ENCODE measurements around the gene CHORDC1.
"Not testable (repeated sequence)": the region's sequence is repeated elsewhere in the genome, so short reads cannot be mapped to it uniquely, and the experiment has no call there.

The CHORDC1 gene

DNA sequence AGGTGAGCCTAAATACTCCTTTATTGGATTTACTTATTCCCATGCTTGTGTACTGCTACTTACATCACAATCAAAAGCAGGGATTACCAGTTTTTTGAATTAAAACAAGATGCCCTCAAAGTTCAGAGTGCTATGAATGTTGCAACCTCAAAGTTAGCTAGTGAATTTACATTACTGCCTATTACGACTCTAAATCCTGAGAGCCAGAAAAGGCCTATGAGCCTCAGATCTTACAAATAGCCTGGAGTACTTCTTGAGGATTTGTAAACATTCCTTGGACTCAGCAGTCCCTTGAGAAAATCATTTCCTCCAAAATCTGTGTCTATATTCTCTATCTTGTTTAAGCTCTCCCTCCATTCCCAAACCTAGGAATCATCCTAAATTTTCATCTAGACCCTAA lies 25.5 kb downstream of the CHORDC1 start:
- no peak for TF ChIP-seq POLR2A (IDR thresholded peaks at IDR 0.05; ENCODE audit: low read depth, low read length)
- no peak for DNase-seq (ENCODE audit: insufficient read length, low spot score)
- no peak for FAIRE-seq

DNA sequence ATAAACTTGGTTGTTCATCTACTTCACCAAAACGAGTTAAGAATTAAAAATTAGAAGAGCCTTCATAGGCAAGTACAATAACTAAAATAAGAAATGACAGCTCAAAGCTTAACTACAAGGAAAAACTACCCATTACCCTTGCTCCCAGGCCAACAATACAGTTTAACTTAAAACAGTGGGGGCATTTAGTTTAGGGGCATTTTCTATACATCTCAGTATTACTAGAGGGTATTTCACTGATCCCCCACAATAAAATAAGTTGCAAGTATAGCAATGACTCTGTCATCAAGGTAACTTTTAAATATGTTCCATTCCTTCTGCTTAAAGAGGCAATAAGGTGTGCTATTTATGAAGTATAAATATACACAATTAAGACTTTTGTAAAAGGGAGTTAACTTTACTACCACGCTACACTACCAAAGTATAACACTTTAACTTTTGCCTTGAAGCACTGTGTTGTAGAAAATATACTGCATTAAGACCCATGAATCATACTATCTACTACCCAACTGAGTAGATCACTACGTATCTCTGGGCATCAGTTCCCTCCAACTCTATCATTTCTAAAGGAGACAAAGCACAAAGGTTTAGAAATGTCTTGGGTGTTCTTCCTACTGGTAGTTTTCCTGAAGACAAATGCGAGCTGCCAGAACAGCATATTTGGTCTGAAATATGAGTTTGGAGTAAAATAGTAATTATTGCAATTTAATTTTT lies 29.8 kb downstream of the CHORDC1 start:
- FAIRE-seq (no peak), DNase-seq (ENCODE audit: insufficient read length, low spot score) (no peak)
- TF ChIP-seq POLR2A (IDR thresholded peaks at IDR 0.05; ENCODE audit: low read depth, low read length) = no peak

DNA sequence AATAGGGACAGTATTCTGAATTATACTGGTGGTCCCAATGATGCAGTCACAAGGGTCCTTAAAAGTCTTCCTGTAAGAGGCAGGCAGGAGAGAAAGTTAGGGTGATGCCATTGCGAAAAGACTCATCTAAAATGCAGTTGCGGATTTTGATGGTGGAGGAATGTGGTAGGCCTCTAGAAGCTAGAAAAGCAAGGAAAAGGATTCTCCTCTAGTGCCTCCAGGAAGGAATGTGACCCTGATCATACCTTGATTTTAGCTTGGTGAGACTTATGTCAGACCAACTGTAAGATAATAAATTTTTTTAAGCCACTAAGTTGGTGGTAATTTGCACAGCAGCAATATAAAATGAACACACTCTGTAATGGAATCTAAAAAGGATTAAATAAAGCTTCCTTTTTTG lies 33.8 kb downstream of the CHORDC1 start:
- DNase-seq (ENCODE audit: insufficient read length, low spot score) = no peak
- no peak for FAIRE-seq
- TF ChIP-seq POLR2A (IDR thresholded peaks at IDR 0.05; ENCODE audit: low read depth, low read length) = no peak

DNA sequence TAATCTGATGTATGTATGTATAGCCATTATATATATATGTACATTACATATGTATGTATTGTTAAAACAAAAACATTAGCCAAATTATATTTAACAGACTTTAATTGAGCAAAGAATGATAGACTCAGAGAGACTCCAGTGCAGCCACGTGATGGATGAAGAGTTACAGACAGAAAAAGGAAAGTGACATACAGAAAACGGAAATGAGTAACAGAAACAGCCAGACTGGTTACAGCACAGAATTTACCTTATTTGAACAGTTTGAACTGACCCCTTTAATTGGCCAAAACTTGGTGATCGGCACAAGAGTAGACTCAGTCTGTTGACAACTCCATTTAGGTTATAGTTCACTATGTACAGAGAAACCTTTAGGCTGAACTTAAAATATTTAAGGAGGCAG lies 35.0 kb downstream of the CHORDC1 start:
- DNase-seq (ENCODE audit: insufficient read length, low spot score) (no peak), FAIRE-seq (no peak)
- no peak for TF ChIP-seq POLR2A (IDR thresholded peaks at IDR 0.05; ENCODE audit: low read depth, low read length)

DNA sequence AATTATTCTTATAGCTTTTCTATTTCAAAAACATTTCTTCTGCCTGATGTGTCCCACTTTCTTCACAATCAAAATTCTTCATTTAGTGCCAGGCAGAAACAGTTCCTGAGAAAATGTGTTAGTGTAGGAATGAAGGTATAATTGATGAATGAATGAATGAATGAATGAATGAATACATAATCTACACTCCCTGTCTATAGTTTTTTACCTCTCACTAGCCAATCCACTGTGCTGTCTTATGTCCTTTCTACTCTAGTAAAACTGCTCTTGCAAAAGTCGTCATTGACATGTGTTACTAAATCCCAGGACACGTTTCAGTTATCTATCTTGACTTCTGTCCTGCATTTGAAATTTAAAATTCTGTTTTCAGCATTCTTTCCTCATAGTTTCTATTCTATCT lies 42.9 kb downstream of the CHORDC1 start:
- FAIRE-seq (no peak), DNase-seq (ENCODE audit: insufficient read length, low spot score) (no peak)
- TF ChIP-seq POLR2A (IDR thresholded peaks at IDR 0.05; ENCODE audit: low read depth, low read length) = no peak

DNA sequence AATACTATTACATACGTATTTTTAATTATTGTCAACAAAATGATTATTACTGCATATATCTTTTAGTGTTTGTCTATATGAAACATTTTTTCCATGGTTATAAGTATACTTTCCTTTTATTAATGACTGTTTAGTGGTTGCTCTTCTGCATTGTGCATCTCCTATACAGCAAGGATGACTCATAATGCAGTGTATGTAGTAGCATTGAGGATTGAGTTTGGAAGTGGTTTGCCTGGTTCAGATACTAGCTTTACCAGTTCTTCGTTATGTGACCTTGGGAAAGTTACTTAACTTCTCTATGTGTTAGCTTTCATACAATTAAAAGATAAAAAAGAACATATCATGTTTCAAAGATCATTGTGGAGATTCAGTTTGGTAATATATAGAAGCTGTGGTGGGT lies 44.1 kb downstream of the CHORDC1 start:
- no peak for DNase-seq (ENCODE audit: insufficient read length, low spot score)
- TF ChIP-seq POLR2A (IDR thresholded peaks at IDR 0.05; ENCODE audit: low read depth, low read length) = no peak
- FAIRE-seq = no peak

DNA sequence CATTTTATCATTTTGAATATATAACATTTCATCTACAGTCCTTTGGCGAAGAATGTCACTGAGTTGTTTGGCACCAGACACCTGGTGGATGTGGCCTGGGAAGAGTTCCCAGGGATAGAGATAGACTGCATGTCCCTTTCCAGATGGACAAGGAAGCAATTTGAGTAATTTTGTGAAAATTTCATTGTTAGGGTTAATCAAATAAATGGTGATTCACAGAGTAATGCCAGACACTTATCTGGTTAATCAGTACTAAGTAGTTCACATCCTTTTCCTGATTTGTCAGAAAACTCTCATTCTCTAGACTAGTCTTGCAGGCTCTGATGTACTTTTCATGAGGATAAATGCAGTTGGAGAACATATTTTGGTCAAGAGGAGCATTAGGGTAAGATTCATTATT lies 46.8 kb downstream of the CHORDC1 start:
- FAIRE-seq (no peak), DNase-seq (ENCODE audit: insufficient read length, low spot score) (no peak)
- no peak for TF ChIP-seq POLR2A (IDR thresholded peaks at IDR 0.05; ENCODE audit: low read depth, low read length)

DNA sequence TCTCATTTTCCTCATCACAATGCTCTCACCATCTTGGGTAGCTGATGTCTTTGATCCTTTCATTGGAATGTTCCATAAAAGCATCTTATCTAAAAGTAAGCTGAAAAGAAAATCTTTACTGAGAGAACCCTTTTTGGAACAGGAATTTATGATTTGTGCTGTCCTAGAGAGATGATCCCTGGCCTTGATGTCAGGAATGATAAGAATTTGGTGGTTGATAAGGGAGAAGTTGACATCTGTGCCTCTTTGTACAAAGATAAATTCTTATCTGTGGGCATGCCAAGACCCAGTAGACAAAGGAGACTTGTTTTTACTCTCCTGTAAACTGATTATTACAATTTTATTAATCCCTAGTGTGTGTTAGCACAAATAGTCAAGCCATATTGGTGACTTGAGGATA lies 51.5 kb downstream of the CHORDC1 start:
- DNase-seq (ENCODE audit: insufficient read length, low spot score) = no peak
- FAIRE-seq = no peak
- no peak for TF ChIP-seq POLR2A (IDR thresholded peaks at IDR 0.05; ENCODE audit: low read depth, low read length)

DNA sequence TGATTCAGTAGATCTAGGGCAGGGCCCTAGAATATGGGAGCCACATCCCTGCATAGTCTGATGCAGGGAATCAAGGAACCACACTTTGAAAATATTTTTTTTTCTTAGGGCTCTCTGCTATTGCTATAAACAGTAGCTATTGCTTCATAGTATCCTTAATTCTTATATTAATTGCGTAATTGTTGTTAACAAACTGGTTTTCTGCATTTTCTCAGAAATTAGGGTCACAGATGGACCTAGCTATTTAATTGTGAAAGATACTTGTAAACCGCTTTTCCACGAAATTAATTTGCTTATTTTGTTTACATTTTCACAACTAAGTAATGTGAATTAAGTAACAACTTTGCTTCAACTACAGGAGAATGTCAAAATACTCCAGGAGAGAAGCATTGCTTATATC lies 54.3 kb downstream of the CHORDC1 start:
- no peak for TF ChIP-seq POLR2A (IDR thresholded peaks at IDR 0.05; ENCODE audit: low read depth, low read length)
- no peak for FAIRE-seq
- no peak for DNase-seq (ENCODE audit: insufficient read length, low spot score)

DNA sequence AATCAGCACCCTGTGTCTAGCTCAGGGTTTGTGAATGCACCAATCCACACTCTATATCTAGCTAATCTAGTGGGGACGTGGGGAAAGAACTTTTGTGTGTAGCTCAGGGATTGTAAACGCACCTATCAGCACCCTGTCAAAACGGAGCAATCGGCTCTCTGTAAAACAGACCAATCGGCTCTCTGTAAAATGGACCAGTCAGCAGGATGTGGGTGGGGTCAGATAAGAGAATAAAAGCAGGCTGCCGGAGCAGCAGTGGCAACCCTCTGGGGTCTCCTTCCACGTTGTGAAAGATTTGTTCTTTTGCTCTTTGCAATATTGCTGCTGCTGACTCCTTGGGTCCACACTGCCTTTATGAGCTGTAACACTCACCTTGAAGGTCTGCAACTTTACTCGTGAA lies 55.1 kb downstream of the CHORDC1 start:
- not testable (repeated sequence) for DNase-seq (ENCODE audit: insufficient read length, low spot score); FAIRE-seq

DNA sequence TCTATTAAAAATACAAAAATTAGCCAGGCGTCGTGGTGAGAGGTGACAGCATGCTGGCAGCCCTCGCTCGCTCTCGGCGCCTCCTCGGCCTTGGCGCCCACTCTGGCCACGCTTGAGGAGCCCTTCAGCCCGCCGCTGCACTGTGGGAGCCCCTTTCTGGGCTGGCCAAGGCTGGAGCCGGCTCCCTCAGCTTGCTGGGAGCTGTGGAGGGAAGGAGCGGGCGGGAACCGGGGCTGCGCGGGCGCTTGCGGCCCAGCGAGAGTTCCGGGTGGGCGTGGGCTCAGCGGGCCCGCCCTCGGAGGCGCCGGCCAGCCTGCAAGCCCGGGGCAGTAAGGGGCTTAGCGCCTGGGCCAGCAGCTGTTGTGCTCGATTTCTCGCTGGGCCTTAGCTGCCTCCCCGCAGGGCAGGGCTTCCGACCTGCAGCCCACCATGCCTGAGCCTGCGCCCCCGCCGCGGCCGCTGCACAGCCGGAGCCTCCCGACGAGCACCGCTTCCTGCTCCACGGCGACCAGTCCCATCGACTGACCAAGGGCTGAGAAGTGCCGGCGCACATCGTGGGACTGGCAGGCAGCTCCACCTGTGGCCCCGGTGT lies 55.8 kb downstream of the CHORDC1 start:
- not testable (repeated sequence) for DNase-seq (ENCODE audit: insufficient read length, low spot score); FAIRE-seq

Measured in H54 (cell line).